ENCODE data around the gene C3orf70. TPM values are rescaled to one million over a fixed set of nuclear protein-coding genes. Genes with fewer than 3 reads are reported as not detected.

C3orf70 gene
- polyA plus RNA-seq, 1 donor = 3.2 TPM

DNA sequence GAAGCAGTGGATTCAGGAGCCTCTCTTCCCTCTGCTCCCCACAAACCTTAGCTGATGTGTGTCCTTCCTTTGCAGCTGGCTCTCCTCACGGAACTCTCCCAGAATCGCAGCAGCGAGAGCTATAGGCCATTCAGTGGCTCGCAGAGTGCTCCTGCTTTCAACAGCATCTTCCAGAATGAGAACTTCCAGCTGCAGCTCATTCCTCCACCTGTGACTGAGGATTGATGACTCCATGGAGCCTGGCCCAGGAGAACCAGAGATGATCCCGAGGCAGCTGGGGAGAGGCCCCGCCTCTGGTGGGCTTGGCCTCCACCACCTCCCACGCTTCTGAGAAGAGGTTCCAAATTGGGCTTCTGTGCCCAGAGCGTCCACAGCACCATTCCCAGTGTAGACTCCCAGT, 101.1 kb downstream of the C3orf70 start:
- no peak for DNase-seq (ENCODE audit: low read depth)

DNA sequence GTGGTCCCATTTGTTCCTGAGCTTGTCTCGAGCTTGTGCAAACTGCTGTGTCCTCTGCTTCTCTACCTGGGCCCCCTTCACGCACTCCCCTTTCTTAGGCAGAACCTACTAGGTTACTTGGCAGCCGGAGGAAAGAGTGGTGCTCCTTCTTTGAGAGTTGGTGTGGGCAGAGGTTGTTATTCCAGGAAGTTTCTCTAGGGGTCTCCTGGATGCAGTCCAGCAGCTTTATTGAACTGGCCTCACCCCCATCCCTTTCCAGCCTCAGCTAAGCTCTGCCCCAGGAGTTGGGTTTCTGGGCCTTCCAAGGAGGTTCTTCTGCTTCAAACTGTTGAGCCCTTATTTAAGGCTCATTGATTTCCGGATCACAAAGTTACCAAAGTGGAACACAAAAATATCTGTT, 103.2 kb downstream of the C3orf70 start:
- DNase-seq (ENCODE audit: low read depth) = no peak

DNA sequence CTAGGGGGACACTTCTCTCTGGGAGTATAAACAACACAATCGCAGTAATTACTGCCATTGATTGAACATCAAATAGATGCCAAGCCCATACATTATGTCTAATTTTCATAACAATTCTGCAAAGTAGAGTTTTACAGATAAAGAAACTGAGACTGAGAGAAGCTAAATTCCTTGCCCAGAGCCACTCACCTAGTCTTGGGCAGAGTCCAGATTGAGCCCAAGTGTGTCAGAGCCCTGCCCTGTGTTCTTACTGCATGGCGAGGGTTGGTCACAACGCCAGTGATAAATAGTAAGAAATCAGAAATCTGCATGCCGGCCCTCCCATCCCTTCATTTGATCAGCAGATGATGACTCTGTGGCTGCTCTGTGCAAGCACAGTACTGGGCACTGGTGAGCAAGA, 106.3 kb downstream of the C3orf70 start:
- DNase-seq (ENCODE audit: low read depth) = no peak

DNA sequence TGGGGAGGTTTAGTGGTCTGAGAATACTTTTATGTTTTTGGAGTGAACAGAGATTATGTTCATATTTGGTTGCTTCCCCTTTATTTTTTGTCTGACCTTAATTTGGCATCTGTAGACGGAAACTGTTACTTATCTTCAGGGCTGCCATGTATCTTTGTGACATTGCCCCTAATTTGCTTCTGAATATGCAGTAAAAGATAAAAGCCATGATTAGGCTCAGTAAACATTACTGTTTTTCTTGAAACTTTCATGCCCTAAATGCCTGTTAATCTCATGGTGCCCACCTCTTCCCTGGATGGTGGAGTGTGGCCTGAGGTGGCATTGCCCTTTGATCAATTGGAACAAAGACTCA, 106.7 kb downstream of the C3orf70 start:
- DNase-seq (ENCODE audit: low read depth) = no peak

DNA sequence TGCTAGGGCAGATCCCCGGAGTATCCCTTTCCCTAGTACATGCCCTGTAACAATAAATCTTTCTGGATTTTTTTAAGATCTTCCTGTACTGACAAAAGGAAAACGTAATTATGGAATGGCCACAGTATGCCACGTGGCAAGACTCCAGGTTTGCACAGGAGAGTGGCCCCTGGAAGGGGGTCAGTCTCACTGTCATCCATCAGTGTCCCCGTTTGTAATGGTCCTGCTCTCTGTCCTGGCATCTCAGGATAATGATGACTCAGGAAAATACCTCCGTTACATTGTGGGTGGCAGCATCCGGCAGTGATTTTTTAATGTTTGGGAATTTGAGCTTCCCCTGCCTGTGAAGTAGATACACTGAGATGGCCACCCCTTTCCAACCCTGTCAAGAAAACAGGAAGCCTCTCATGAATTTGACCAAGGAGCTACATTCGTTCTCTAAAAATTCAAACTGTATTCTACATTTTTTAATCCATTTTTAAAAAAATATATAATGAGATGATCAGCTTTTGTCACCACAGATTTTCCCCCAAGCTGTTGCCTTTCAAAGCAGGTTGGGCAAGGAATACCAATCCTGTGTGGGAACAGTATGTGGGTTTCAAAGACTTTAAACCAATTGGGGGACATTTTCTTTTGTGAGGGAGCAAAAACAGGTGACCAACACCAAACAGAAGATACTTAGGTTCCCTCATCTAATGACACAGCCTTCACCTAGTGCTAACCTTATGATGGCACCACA, 110.4 kb downstream of the C3orf70 start:
- DNase-seq (ENCODE audit: low read depth) = no peak

DNA sequence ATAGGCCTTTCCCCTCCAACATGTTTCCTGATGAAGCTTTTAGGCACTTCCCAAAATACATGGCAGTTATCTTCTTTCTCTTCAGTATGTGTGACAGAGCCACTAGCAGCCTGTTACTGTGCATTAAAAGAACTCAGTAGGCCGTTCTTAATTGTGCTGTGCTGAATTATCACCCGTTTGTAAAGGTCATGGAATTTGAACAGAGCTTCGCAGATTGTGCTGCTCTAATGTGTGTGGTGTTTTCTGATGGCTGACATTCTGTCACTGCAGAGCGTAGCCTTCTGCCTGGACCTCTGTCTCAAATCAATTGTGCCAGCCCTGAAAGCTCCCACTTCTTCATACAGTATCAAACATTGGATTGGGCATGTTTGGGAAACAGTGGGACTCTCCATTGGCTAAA, 111.3 kb downstream of the C3orf70 start:
- DNase-seq (ENCODE audit: low read depth) = no peak

DNA sequence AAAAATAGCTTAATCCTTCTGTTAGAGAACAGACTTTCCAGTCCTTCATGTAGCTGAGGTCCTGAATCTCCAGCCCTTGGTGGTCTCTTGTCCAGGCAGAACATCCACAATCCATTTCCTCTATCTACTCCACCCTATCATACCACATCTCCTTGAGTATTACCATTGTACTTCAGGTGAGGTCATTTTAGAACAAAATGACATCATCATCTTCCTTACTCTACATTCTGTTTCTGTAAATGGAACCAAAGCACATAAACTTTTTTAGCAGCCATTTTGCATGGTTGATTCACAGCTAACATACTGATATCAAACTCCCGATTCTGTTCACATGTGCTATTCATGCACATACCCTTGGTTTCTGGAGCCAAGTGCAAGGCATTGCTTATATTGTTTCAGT, 112.4 kb downstream of the C3orf70 start:
- DNase-seq (ENCODE audit: low read depth) = no peak

DNA sequence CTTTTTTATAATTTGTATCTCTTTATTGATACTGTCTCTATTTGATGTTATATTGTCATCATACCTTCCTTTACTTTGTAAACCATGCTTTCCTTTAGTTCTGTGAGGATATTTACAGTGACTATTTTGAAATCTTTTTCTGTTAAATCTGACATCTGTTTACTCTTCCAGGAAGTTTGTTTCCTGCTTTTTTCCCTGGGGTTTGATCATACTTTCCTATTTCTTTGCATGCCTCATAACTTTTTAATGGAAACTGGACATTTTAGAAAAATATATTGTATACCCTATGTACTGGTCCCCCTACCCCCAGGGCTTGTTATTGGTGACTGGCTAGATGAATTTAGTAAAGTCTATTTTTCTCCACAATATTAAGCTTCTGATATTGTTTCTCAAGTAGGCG, 115.1 kb downstream of the C3orf70 start:
- DNase-seq (ENCODE audit: low read depth) = no peak

DNA sequence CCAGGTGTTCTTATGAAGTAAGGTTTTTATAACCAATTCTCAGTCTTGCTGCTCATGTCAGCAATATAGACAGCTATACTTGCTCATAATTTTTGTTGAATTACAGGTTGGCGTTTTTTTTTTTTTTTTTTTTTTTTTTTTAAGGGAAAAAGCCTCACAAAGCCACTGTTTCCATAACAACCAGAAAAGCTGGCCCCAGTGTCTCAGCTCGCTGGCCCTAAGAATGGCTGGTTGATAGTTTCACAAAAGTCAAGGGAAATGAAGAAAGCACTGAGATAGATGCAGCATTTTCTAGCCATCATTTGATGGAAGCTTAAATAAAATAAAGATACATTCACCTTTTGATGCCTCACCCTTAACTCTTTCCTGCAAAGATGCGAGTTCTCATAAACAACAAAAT, 121.9 kb downstream of the C3orf70 start:
- DNase-seq (ENCODE audit: low read depth) = no peak

DNA sequence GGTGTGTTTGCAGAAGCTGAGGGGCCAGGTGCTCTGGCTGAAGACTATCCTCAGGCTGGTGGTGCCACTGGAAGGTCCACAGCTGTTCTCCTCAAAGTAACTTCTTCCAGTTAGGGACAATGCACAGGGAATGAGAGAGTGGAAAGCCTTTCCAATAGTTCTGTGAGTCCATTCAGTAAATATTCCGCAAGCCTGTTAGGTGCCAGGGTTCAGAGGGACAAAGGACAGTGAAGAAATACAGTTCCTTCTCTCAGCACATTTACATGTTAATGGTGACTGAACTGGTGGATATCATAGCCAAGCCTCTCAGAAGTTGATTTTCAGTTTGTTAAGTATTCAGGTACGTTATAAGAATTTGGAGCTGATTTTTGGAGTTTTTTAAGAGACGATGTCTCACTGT, 122.5 kb downstream of the C3orf70 start:
- no peak for DNase-seq (ENCODE audit: low read depth)

DNA sequence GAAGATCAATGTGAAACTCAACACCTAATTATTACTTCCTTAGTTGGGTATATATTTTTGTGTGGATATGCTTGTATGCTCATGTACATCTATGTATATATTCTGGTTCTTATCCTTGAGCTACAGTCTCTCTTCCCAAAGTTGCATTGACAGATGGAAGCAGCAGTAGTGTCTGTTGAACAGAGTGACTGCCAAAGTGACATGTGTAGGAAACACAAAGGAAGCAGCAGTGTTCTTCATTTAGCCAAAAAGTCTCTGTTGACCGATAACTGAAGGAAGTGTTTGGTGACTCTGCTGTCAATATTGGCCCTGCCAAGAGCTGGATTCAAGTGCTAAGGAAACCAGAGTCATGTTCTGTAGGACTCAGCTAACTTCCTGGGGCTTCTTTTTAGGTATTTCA, 123.8 kb downstream of the C3orf70 start:
- no peak for DNase-seq (ENCODE audit: low read depth)

DNA sequence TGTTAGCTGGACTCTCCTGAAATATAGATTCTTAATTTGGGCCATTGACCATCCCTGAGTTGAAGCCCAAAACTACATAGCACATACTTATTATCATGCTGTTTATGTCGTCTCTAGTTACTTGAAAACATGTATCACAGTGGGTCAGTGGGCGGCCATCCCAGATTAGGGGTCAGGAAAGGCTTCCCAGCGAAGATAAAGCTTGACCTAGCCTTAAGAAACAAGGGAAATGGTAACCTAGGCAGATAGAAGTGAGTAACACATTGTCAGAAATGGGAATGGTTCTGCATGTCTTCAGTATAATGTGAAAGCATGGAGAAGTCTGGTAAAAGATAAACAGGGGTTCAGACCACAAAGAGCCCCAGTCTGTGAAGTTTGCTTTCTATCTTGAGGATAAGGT, 124.7 kb downstream of the C3orf70 start:
- no peak for DNase-seq (ENCODE audit: low read depth)

Other genes with a start within 250 kb of the C3orf70 start
- 1.8 TPM for gene EHHADH, start 101.0 kb upstream of the C3orf70 start, polyA plus RNA-seq (ENCODE audit: insufficient read length)
- gene MAP3K13, start 210.1 kb upstream of the C3orf70 start, polyA plus RNA-seq (ENCODE audit: insufficient read length) = 12.1 TPM

Measured in forelimb muscle (tissue), 1 donor.